Fibroblast of peridontal ligament (primary cell): Measurements from ENCODE around the gene RPL4.
"Not testable (repeated sequence)": the region's sequence is repeated elsewhere in the genome, so short reads cannot be mapped to it uniquely, and the experiment has no call there.

Experiments used
- DNase-seq: peaks from one replicate; pipeline ENCODE4 v3.0.0-alpha.2; 2010; ENCODE audit errors: extremely low read depth

The RPL4 gene

DNA sequence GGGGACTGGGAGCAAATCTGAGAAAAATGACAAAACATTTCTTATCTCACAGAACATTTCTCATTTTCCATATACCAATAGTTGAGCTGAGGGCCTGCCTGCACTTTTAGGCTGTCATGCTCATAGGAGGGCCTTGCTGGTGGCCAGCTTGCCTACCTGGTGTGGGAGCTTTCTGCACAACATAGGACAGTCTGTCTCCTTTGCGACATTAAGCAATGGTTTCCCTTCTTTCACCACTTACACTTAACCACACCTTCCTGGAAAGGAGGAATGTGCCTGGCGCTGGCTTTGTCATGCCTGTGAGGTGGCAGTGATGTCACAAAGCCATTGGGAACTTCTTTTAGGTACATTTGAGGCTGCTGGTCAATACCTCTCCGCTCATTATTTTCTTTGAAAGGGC, 12.8 kb downstream of the RPL4 start:
- no peak for DNase-seq

- no peak for DNase-seq
Observed at GRCh38 chr15:66489179-66489791, 15.4 kb downstream of the RPL4 start.

GRCh38 chr15:66488525-66488924, 16.1 kb downstream of the RPL4 start:
- DNase-seq: no peak

DNA sequence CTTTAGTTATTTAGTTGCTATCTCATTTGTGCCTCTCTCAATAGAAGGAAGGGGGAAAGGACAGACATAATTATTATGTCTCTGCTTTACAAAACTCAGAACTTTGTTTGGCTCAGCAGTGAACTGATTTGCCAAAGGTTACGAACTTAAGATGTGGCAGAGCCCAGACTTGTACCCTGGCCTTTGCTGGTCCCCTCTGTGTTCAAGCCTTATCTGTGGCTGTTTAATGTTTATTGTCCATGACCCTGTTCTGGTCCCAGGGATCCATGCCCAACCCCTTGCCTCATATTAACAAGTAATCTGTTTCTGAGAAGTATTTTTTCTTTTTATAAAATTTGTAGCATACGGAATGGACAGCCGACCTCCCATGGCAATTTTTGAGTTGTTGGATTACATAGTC, 17.8 kb downstream of the RPL4 start:
- DNase-seq: no peak

- DNase-seq: no peak
Observed at GRCh38 chr15:66484539-66485112, 20.0 kb downstream of the RPL4 start.

- peak; percentile 61 for DNase-seq
Observed at GRCh38 chr15:66483131-66483566, 21.5 kb downstream of the RPL4 start.

DNA sequence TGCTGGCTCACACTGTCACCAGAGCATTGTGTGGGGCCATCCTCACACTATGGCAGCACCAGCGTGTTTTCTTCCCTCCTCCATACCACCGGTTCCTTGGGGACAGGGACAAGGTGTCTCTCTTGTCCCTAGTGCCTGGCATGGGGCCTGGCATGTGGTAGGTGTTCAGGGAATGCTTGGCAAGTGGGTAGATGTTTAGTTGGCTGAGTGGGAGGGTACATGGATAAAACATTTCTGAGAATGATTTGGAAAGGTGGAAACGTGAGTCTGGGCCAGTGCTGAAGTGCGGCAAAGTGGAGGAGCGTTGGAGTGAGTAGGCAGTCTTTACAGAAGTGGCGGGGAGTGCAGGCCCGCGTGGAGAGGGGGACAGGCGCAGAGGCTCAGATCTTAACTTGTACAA, 22.1 kb downstream of the RPL4 start:
- no peak for DNase-seq

DNA sequence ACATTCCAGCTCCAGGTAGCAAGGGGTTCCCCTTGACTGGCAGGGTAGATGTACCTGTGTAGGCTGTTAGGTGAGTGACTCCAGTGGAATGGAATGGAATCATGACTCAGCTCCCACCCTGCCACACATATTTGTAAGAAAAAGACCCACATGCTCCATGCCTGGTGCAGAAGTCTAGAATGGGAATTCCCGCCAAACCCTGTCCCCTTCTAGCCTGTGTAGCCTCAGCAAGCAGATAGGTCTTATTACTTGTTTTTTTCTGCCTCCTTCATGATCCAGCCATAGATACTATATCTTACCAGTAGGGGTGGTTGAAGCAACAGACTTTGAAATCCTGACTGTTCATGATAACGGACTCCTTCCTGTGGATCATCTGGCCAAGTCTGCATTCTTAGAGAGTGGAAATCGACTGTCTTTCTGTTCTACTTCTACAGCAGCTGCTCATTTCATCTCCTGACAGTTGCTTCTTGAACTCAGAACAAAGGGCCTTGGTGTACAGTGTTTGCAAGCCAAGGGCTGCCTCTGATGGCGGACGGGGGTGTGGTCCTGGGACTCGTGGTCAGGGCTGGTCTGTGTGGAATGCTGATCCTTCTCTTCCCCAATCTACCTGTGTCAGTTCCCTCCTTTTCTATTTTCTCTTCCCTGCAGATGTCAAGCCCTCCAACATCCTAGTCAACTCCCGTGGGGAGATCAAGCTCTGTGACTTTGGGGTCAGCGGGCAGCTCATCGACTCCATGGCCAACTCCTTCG, 23.4 kb downstream of the RPL4 start:
- DNase-seq: no peak

- DNase-seq: no peak
Observed at GRCh38 chr15:66480267-66480666, 24.4 kb downstream of the RPL4 start.

DNA sequence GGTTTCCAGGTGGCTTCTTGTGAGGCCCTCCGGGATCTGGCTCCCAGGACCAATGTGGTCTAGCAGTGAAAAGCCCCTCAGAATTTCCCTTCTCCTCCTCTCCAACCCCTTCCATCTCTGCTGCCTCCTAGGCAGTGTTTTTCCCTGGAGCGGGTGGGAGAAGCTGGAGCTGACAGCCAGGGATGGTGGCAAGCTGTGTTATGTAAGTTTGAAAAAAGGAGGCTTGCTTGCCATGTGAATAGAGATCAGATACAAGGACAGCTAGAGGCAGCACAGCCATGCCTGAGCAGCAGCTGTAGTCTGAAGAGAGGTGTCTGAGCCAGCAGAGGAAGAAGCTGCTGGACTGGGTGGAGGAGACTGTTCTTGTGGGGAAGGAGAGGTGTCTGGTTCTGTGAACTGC, 27.6 kb downstream of the RPL4 start:
- no peak for DNase-seq

GRCh38 chr15:66476535-66476934, 28.1 kb downstream of the RPL4 start:
- no peak for DNase-seq

- DNase-seq: no peak
Observed at GRCh38 chr15:66474963-66475362, 29.7 kb downstream of the RPL4 start.

DNA sequence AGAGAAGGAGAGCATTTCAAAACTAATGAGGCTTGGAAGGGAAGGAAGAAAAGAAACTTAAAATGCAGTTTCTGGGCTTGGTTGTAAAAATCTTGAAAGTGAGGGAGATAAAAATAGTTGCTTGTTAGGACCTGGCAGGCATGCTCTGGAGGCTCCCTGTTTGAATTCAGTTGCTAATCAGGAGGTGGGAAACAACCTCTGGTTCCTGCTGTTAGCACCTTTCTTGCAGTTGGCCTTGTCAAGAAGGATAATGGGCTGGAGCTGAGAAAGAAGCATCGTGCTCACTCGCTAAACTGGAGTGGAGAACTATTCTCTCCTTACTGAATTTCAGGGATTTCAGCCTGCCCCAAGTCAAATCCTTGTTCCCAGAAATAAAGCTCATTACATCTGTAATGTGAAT, 30.5 kb downstream of the RPL4 start:
- no peak for DNase-seq

DNA sequence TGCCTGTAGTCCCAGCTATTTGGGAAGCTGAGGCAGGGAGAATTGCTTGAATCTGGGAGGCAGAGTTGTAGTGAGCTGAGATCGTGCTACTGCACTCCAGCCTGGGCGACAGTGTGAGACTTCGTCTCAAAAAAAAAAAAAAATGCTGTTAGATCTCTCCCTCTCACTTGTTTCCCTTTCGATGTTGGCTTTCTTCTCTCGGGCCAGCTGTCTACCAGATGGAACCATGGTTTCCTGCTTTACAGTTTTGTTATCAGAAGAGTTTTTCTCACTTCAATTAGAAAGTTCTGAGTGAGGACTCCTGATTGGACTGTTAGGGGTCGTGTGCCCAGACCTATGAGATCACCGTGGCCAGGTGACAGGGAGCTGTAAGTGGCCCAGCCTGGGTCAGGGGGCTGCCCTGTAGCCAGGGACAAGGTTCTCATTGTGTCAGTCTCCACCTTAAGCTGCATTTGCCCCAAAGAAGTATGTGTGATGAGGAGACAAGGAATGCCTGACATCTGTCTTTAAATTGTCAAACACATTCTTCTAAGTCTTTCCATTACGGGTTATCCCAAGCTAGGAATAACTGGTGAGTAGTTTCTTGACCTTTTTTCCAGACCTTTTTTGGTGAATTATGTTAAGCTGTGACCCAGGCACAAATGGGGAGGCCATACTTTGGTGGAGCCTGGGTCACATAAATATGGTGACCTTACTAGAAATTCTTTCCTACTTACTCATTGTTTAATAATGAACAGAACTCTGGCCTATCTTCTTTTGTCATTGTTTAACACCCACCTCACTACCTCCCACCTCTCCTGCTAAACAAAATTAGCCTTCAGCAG, 32.3 kb downstream of the RPL4 start:
- no peak for DNase-seq

DNA sequence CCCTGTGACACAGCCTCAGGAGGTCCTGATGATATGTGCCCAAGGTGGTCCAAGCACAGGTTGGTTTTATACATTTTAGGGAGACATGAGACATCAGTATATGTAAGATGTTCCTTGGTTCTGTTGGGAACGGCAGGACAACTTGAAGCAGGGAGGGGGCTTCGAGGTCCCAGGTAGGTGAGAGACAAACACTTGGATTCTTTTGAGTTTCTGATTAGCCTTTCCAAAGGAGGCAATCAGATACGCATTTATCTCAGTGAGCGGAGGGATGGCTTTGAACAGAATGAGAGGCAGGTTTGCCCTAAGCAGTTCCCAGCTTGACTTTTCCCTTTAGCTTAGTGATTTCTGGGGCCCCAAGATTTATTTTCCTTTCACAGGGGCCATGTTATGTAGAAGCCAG, 33.8 kb downstream of the RPL4 start:
- not testable (repeated sequence) for DNase-seq

GRCh38 chr15:66467162-66468040, 37.3 kb downstream of the RPL4 start:
- DNase-seq: not testable (repeated sequence)

DNA sequence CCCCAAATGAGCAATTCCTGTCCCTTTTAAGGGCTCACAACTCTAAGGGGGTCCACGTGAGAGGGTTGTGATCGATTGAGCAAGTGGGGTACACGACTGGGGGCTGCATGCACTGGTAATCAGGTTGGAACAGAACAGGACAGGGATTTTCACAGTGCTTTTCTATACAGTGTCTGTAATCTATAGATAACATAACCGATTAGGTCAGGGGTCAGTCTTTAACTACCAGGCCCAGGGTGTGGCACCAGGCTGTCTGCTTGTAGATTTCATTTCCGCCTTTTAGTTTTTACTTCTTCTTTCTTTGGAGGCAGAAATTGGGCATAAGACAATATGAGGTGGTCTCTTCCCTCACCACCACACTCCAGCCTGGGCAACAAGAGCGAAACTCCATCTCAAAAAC, 39.4 kb downstream of the RPL4 start:
- not testable (repeated sequence) for DNase-seq

GRCh38 chr15:66462627-66463026, 42.0 kb downstream of the RPL4 start:
- DNase-seq: no peak

DNA sequence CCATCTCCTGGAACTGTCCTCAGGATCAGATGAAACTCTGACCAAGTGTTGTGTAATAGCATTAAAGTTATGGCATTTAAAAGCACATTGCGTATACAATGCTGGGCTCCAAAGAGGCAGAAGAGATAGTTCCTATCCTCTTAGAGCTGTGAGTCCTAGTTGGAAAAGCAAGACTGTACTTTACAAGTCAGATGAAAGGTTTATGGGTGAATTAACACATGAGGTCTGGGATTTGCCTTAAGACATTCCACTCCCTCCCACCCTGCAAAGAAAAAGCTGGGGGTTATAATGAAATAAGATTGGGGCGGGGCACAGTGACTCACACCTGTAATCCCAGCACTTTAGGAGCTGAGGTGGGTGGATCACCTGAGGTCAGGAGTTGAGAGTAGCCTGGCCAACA, 42.7 kb downstream of the RPL4 start:
- no peak for DNase-seq

DNA sequence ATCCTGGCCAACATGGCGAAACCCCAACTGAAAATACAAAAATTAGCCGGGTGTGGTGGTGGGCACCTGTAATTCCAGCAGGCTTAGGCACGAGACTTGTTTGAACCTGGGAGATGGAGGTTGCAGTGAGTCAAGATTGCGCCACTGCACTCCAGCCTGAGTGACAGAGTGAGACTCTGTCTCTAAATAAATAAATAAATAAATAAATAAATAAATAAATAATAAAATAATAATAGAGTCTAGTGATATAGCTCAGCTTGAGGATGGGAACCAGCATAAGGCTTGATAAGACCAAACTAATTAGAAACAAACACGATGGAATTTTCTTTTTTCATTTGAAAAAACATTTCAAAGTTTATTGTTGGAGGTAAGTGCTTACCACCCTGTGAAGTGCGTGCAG, 43.4 kb downstream of the RPL4 start:
- not testable (repeated sequence) for DNase-seq
